GM12892 (cell line): ENCODE measurements around the gene FCN3.

Source experiments
- POLR2A ChIP-seq: IDR thresholded peaks from 2 replicates; pipeline ENCODE4 v1.6.1; 2011; ENCODE audit warnings: low read depth, low read length, control low read depth
- TAF1 ChIP-seq: IDR thresholded peaks from 2 replicates; pipeline ENCODE4 v1.6.1; 2011; ENCODE audit warnings: low read depth, mild to moderate bottlenecking, control low read depth, low read length, borderline replicate concordance

DNA sequence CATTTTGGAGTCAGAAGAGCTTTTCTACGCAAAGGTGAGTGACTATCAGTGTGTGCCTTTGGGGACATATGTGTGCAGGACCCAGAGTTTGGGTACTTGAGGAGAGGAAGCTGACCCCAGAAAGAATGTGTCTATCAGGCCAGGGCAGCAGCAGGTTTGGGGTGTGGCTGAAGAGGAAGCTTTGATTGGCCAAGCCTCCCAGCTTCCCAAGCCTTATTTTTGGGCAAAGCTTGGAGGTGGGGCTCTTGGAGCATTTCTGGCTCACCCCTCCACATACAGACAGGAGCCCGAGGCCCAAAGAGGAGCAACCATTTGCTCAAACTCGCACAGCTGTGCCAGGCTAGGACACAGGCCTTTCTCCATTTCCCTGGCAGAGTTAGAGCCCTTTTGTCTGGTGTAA, 22.5 kb upstream of the FCN3 start:
- TF ChIP-seq POLR2A = no peak
- no peak for TF ChIP-seq TAF1
